GM18502 (cell line): ENCODE measurements around the gene HCN1.
"Not testable (repeated sequence)": the region's sequence is repeated elsewhere in the genome, so short reads cannot be mapped to it uniquely, and the experiment has no call there.

Experiments
- ATAC-seq: cut with Tn5 transposase; IDR thresholded peaks from one replicate; pipeline ENCODE4 v1.9.1; 2021; ENCODE audit warnings: mild to moderate bottlenecking; ENCODE audit not compliant: unreplicated experiment, poor library complexity

HCN1 gene

GRCh38 chr5:45622365-45622764 lies 73.8 kb downstream of the HCN1 start:
- ATAC-seq = no peak

- no peak for ATAC-seq
These were observed 78.2 kb downstream of the HCN1 start for GRCh38 chr5:45617859-45618416.

GRCh38 chr5:45609661-45610060 lies 86.5 kb downstream of the HCN1 start:
- ATAC-seq = no peak

- ATAC-seq = no peak
These were observed 92.1 kb downstream of the HCN1 start for GRCh38 chr5:45604092-45604491.

- no peak for ATAC-seq
These were observed 94.8 kb downstream of the HCN1 start for GRCh38 chr5:45601424-45601823.

GRCh38 chr5:45596320-45596719 lies 99.9 kb downstream of the HCN1 start:
- ATAC-seq = no peak

GRCh38 chr5:45586001-45586400 lies 110.2 kb downstream of the HCN1 start:
- ATAC-seq = not testable (repeated sequence)

GRCh38 chr5:45578270-45578669 lies 117.9 kb downstream of the HCN1 start:
- no peak for ATAC-seq

- no peak for ATAC-seq
These were observed 127.4 kb downstream of the HCN1 start for GRCh38 chr5:45568813-45569212.

GRCh38 chr5:45542421-45542820 lies 153.8 kb downstream of the HCN1 start:
- ATAC-seq = no peak

GRCh38 chr5:45533663-45534062 lies 162.5 kb downstream of the HCN1 start:
- ATAC-seq = no peak

- ATAC-seq = no peak
These were observed 163.2 kb downstream of the HCN1 start for GRCh38 chr5:45532826-45533624.

- ATAC-seq = no peak
These were observed 175.1 kb downstream of the HCN1 start for GRCh38 chr5:45521067-45521466.

- no peak for ATAC-seq
These were observed 183.7 kb downstream of the HCN1 start for GRCh38 chr5:45512521-45512920.

GRCh38 chr5:45509371-45509770 lies 186.8 kb downstream of the HCN1 start:
- no peak for ATAC-seq

- ATAC-seq = no peak
These were observed 188.0 kb downstream of the HCN1 start for GRCh38 chr5:45508135-45508534.

- no peak for ATAC-seq
These were observed 189.0 kb downstream of the HCN1 start for GRCh38 chr5:45507178-45507577.

GRCh38 chr5:45499006-45499405 lies 197.2 kb downstream of the HCN1 start:
- not testable (repeated sequence) for ATAC-seq

- no peak for ATAC-seq
These were observed 204.8 kb downstream of the HCN1 start for GRCh38 chr5:45491368-45491767.

GRCh38 chr5:45484781-45485180 lies 211.4 kb downstream of the HCN1 start:
- ATAC-seq = no peak

- ATAC-seq = no peak
These were observed 242.1 kb downstream of the HCN1 start for GRCh38 chr5:45454114-45454513.

- ATAC-seq = not testable (repeated sequence)
These were observed 251.3 kb downstream of the HCN1 start for GRCh38 chr5:45444856-45445255.
